ENCODE data around the gene MAP3K4.

GRCh38 chr6:161008245-161008644, 16.7 kb downstream of the MAP3K4 start:
- TF ChIP-seq POLR2A (IDR thresholded peaks at IDR 0.05): no peak
- TF ChIP-seq CTCF (IDR thresholded peaks at IDR 0.05): no peak
